Endometrial microvascular endothelial cells (primary cell): ENCODE measurements around the gene RAB18. TPM values are rescaled to one million over a fixed set of nuclear protein-coding genes. Genes with fewer than 3 reads are reported as not detected.
"Not testable (repeated sequence)": the region's sequence is repeated elsewhere in the genome, so short reads cannot be mapped to it uniquely, and the experiment has no call there.

Experiments used
- in situ Hi-C: cut with HindIII; loops from 2 replicates; pipeline ENCODE4 v1.10.0; 2017; ENCODE audit warnings: low sequenced_read_pairs, low pct_unique_long_range_greater_than_20kb; ENCODE audit errors: inconsistent ontology term
- total RNA-seq: library from RNA; depleted of rRNA; stranded (reverse); fragments of >200 nt; gene quantifications from one replicate; pipeline ENCODE4 v1.2.3, GENCODE V29; 2015; ENCODE audit errors: inconsistent ontology term

The RAB18 gene
- total RNA-seq, 1 donor from 2014 or later: 43.2 TPM

- in situ Hi-C loops: no loop called here
Observed at GRCh38 chr10:27537787-27538186, 33.7 kb downstream of the RAB18 start.

GRCh38 chr10:27540672-27541071 is 36.6 kb downstream of the RAB18 start:
- in situ Hi-C loops: no loop called here

- in situ Hi-C loops: no loop called here
Observed at GRCh38 chr10:27541796-27542729, 38.0 kb downstream of the RAB18 start.

DNA sequence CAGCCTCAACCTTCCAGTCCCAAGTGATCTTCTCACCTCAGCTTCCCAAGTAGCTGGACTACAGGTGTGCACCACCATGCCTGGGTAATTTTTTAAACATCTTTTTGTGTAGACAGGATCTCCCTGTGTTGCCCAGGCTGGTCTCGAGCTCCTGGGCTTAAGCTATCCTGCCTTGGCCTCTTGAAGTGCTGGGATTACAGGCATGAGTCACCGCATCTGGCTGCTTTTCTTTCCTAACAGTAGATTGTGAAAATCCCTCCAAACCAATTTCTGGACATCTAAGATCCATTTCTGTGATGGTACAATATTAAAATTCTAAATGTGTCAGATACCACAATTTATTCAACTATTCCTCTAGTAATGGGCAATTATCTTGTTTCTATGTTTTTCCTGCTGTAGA is 38.7 kb downstream of the RAB18 start:
- in situ Hi-C loops: no loop called here

- in situ Hi-C loops: no loop called here
Observed at GRCh38 chr10:27547047-27547446, 42.9 kb downstream of the RAB18 start.

DNA sequence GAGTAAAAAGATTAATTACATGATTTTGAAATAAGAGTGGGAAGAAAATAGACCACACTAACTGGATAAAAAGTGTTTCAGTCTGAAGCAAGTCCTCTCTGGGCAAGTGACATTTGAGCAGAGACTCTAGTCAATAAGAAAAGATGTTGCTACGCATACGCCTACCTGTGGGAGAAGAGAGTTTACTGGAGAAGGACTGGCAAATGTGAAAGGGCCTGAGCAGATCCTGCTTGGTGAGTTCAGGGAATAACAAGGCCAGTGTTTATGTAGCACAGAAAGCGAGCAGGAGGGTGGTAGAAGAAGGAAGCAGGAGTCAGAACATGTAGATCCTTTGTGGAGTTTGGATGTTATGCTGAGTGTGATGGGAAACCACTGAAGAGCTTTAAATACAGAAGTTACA is 43.4 kb downstream of the RAB18 start:
- in situ Hi-C loops: no loop called here

DNA sequence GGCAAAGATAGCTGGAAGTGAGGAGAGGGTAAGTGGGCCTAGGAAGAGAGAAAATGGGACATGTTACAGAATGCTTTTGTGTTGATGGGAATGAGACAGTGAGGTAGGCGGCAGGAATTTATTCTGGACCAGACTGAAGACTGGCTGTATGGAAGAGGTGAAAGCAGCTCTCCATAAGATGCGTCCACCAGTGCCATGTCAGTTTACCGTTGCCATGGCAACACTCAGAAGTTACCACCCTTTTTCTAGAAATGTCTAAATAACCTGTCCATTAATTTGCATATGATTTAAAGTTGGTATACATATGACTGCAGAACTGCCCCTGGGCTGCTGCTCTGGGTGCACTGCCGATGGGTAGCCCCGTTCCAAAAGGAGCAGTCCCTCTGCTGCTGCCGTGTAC is 46.7 kb downstream of the RAB18 start:
- in situ Hi-C loops: no loop called here

DNA sequence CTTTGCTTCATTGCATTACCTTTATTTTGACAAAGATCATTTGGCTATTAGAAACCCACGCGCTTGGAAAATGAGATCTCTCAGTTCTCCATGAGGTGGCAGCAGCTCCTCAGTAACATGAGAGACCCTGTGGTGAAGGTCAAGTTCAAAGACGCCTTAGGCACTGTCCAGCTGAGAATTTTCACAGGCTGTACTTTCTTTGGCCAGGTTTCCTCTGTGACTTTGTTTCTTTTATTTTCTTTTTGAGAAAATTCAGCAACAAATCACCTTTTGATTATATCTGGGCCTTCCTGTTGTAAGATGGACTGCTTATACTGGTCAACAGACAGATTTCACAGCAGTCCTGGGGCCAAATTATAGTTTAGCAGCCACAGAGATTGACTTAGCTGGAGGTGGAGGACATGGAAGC is 54.5 kb downstream of the RAB18 start:
- in situ Hi-C loops: no loop called here

GRCh38 chr10:27561334-27561733 is 57.2 kb downstream of the RAB18 start:
- in situ Hi-C loops: no loop called here

GRCh38 chr10:27564398-27564797 is 60.3 kb downstream of the RAB18 start:
- in situ Hi-C loops: no loop called here

GRCh38 chr10:27564880-27565279 is 60.8 kb downstream of the RAB18 start:
- in situ Hi-C loops: no loop called here

DNA sequence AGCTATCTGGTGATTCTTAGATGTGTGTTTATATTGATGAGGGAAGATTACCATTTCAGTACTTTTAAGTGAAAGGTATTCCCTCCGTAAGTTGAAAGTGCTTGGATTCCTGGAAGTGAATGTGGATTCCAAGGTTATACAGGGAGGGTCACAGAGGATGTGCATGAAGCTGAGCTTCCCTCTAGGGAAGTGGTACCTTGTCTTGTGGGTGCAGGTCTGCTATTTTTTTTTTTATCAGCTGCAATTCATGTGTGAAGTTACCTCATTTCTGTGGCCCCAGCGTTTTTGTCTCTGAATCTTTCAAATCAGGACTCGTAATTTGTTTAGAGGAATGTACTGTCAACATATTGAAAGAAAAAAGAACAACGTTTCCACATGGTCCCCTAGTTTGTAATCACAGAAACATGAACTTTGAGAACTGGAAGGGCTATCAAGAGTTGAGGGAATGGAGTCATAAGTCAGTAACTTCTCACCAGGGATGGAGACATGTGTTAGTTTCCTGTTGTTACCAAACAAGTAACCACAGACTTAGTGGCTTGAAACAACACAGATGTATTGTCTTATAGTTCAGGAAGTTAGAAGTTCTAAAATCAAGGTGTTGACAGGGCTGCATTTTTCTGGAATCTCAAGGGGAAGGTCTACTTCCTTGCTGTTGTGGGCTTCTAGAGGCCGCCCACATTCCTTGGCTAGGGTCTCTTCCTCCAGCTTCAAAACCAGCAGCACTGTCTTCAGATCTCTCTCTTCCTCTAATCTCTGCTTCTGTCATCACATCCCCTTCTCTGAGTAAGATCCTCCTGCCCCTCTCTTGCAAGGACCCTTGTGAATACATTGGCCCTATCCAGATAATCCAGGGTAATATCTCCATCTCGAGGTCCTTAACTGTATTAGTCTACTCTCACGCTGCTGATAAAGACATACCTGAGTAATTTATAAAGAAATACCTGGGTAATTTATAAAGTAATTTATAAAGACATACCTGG is 64.4 kb downstream of the RAB18 start:
- in situ Hi-C loops: no loop called here

- in situ Hi-C loops: no loop called here
Observed at GRCh38 chr10:27569946-27570345, 65.8 kb downstream of the RAB18 start.

DNA sequence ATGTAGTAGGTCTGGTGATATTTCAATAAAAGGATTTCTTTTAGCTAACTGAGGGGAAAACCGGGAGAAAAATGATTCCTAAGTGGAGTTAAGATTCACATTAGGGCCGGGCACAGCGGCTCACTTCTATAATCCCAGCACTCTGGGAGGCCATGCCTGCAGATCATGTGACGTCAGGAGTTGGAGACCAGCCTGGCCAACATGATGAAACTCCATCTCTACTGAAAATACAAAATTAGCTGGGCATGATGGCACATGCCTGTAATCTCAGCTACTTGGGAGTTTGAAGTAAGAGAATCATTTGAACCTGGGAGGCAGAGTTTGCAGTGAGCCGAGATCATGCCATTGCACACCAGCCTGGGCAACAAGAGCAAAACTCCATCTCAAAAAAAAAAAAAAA is 72.9 kb downstream of the RAB18 start:
- in situ Hi-C loops: not testable (repeated sequence)

- in situ Hi-C loops: no loop called here
Observed at GRCh38 chr10:27578316-27578715, 74.2 kb downstream of the RAB18 start.

DNA sequence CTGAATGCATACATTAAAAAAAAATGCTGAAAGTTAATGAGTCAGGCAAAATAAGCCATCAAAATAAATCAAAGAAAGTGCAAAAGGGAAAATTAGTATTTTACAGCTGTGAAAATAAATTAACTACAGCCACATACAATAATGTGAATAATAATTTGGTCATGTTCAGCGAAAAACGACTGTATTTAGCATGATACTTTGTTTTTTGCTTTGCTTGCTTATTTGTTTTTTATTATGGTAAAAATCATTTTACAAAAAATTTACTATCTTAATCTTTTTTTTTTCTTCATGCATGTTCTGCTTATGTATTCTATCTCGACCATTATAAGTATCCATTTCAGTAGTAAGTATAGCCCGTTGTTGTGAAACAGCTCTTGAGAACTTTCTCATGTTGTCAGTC is 77.1 kb downstream of the RAB18 start:
- in situ Hi-C loops: no loop called here

DNA sequence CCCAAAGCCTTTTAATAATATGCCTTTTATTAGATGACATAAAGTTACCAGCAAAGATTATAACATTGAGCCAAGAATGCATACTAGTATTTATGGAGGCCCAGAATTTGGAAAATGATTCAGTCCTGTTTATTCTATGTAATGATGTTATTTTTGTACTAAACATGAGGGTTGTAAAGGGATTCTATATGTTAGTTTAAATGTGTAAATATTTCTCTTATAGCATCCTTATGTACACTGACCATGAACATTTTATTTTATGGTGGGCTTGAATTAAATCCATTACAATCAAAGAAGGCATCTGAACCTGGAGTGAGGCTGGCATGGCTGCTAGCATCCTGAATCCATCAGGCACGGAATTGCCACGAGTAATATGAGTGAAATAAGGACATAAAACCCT is 80.2 kb downstream of the RAB18 start:
- in situ Hi-C loops: no loop called here
